Measurements from ENCODE around the gene HCN4. TPM values are rescaled to one million over a fixed set of nuclear protein-coding genes. Genes with fewer than 3 reads are reported as not detected.

The HCN4 gene
- total RNA-seq, 1 experiment from 2014 or later, result 10.5 TPM

GRCh38 chr15:73395671-73396070, 26.9 kb upstream of the HCN4 start:
- no peaks in the 10 kb centered on the region for H3K9me3 Mint-ChIP-seq
- ChIA-PET CTCF (no interaction called here), POLR2A (no interaction called here)
- peaks cover 36% of the 10 kb centered on the region for H3K4me1 Mint-ChIP-seq
- no peak for DNase-seq (ENCODE audit: low spot score)
- TF ChIP-seq ZNF317 (CRISPR knock-in tag; IDR thresholded peaks at IDR 0.05; ENCODE audit: borderline replicate concordance, low read depth) (no peak), ZBTB43 (CRISPR knock-in tag; IDR thresholded peaks at IDR 0.05) (no peak), NFATC4 (CRISPR knock-in tag; IDR thresholded peaks at IDR 0.05) (no peak), ZBTB21 (CRISPR knock-in tag; IDR thresholded peaks at IDR 0.05; ENCODE audit: borderline replicate concordance) (no peak), ETV6 (CRISPR knock-in tag; IDR thresholded peaks at IDR 0.05) (no peak), IRF2 (CRISPR knock-in tag; IDR thresholded peaks at IDR 0.05; ENCODE audit: borderline replicate concordance, low read depth) (no peak)
- TF ChIP-seq, protein P1, sequence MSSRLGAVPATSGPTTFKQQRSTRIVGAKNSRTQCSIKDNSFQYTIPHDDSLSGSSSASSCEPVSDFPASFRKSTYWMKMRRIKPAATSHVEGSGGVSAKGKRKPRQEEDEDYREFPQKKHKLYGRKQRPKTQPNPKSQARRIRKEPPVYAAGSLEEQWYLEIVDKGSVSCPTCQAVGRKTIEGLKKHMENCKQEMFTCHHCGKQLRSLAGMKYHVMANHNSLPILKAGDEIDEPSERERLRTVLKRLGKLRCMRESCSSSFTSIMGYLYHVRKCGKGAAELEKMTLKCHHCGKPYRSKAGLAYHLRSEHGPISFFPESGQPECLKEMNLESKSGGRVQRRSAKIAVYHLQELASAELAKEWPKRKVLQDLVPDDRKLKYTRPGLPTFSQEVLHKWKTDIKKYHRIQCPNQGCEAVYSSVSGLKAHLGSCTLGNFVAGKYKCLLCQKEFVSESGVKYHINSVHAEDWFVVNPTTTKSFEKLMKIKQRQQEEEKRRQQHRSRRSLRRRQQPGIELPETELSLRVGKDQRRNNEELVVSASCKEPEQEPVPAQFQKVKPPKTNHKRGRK (CRISPR knock-in tag; IDR thresholded peaks at IDR 0.05; ENCODE audit: borderline replicate concordance), result no peak
- TF ChIP-seq, protein P2, sequence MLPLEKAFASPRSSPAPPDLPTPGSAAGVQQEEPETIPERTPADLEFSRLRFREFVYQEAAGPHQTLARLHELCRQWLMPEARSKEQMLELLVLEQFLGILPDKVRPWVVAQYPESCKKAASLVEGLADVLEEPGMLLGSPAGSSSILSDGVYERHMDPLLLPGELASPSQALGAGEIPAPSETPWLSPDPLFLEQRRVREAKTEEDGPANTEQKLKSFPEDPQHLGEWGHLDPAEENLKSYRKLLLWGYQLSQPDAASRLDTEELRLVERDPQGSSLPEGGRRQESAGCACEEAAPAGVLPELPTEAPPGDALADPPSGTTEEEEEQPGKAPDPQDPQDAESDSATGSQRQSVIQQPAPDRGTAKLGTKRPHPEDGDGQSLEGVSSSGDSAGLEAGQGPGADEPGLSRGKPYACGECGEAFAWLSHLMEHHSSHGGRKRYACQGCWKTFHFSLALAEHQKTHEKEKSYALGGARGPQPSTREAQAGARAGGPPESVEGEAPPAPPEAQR (CRISPR knock-in tag; IDR thresholded peaks at IDR 0.05), result no peak
- H3K4me3 Mint-ChIP-seq, result no peak overlapping the region
- H3K36me3 Mint-ChIP-seq, result no peaks in the 10 kb centered on the region
- no peak overlapping the region for H3K27ac Mint-ChIP-seq
- no peak for ATAC-seq
- peaks cover 7% of the 10 kb centered on the region for H3K27me3 Mint-ChIP-seq (ENCODE audit: low read depth)

DNA sequence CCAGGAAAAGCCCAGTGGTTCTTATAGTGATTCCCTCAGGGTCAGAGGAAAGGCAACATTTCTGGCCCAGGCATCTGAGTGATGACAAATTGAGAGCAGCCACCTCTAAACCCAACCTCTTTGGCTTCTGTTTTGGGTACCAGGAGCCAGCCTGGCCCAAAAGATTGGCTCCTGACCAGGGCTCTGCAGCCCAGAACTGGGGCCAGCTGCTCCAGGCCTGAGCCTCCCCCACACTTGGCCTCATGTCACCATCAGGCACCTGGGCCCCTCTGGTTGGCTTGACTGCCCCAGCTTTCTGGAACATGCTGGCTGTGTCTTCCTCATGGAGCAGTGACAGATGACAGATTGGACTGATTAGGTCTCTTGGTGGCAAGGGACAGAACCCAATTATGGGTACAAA, 26.0 kb upstream of the HCN4 start:
- no peak for DNase-seq (ENCODE audit: low spot score)
- CTCF ChIA-PET, result no interaction called here

GRCh38 chr15:73393336-73393735, 24.6 kb upstream of the HCN4 start:
- H3K36me3 Mint-ChIP-seq, result no peaks in the 10 kb centered on the region
- H3K4me3 Mint-ChIP-seq, result no peak overlapping the region
- peaks cover 9% of the 10 kb centered on the region for H3K27me3 Mint-ChIP-seq (ENCODE audit: low read depth)
- peaks cover 40% of the 10 kb centered on the region for H3K4me1 Mint-ChIP-seq
- H3K9me3 Mint-ChIP-seq, result no peaks in the 10 kb centered on the region
- POLR2A ChIA-PET, result no interaction called here
- no peak for ATAC-seq
- CTCF ChIA-PET, result interaction anchor here (1.0 kb wide), 1 partner anchor 162 kb away, joined by 3 read pairs; no protein-coding TSS in a partner anchor
- no peak for DNase-seq (ENCODE audit: low spot score)
- H3K27ac Mint-ChIP-seq, result no peak overlapping the region
- TF ChIP-seq GRHL2 (CRISPR knock-in tag; IDR thresholded peaks at IDR 0.05; ENCODE audit: insufficient replicate concordance, severe bottlenecking) (no peak), ATF2 (CRISPR knock-in tag; IDR thresholded peaks at IDR 0.05; ENCODE audit: borderline replicate concordance, low read depth) (no peak), SP1 (CRISPR knock-in tag; conservative IDR thresholded peaks at IDR 0.05) (no peak), HMGXB4 (CRISPR knock-in tag; IDR thresholded peaks at IDR 0.05) (no peak), PRRX2 (CRISPR knock-in tag; IDR thresholded peaks at IDR 0.05) (no peak), JUN (CRISPR knock-in tag; IDR thresholded peaks at IDR 0.05) (no peak)
- TF ChIP-seq, protein P3, sequence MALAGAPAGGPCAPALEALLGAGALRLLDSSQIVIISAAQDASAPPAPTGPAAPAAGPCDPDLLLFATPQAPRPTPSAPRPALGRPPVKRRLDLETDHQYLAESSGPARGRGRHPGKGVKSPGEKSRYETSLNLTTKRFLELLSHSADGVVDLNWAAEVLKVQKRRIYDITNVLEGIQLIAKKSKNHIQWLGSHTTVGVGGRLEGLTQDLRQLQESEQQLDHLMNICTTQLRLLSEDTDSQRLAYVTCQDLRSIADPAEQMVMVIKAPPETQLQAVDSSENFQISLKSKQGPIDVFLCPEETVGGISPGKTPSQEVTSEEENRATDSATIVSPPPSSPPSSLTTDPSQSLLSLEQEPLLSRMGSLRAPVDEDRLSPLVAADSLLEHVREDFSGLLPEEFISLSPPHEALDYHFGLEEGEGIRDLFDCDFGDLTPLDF (CRISPR knock-in tag; IDR thresholded peaks at IDR 0.05), result no peak

More for the DNA sequence above, 26.0 kb upstream of the HCN4 start:
- TF ChIP-seq HMGA2 (CRISPR knock-in tag; IDR thresholded peaks at IDR 0.05), result no peak
- TF ChIP-seq, protein P2 (CRISPR knock-in tag; IDR thresholded peaks at IDR 0.05), result no peak
- no peak for TF ChIP-seq SP1 (CRISPR knock-in tag; conservative IDR thresholded peaks at IDR 0.05)
- no peak for TF ChIP-seq OVOL2 (CRISPR knock-in tag; IDR thresholded peaks at IDR 0.05; ENCODE audit: borderline replicate concordance)
- TF ChIP-seq JAZF1 (CRISPR knock-in tag; IDR thresholded peaks at IDR 0.05), result no peak
- no peak for TF ChIP-seq FOXK1 (CRISPR knock-in tag; IDR thresholded peaks at IDR 0.05)
- TF ChIP-seq, protein P4, sequence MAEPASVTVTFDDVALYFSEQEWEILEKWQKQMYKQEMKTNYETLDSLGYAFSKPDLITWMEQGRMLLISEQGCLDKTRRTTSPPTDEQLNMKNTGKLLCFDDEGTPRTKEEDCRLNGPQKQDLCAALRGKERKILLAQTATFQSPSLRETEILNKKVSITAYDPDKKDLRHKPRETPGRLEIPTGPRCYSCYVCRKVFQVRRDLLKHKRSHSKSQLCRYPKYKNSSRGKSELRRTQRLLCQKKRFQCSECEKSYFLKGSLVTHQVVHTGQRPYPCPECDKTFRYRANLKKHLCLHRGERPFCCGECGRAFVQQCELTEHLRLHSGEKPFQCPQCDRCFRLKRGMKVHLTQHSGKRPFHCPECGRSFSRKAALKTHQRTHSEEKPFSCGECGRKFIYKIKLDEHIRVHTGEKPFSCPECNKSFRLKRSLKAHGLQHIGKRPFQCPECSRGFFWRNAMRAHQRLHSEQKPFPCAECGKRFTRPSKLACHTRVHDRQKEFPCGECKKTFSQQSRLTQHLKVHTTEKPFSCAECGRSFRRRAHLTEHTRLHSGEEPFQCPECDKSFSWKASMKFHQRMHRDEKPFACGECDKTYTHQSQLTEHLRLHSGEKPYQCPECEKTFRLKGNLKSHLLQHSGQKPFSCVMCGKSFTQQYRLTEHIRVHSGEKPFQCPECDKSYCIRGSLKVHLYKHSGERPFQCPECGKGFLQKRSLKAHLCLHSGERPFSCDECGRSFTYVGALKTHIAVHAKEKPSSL (CRISPR knock-in tag; conservative IDR thresholded peaks at IDR 0.05), result no peak
- Mint-ChIP-seq H3K9me3 (no peaks in the 10 kb centered on the region), H3K36me3 (no peaks in the 10 kb centered on the region), H3K27me3 (ENCODE audit: low read depth) (peaks cover 9% of the 10 kb centered on the region), H3K4me1 (peaks cover 41% of the 10 kb centered on the region), H3K4me3 (no peak overlapping the region), H3K27ac (no peak overlapping the region)
- POLR2A ChIA-PET, result no interaction called here
- no peak for ATAC-seq

Measured in WTC11 (cell line).